SU-DHL-6 (cell line): Measurements from ENCODE around the gene TANGO6.

Source experiments
- EZH2phosphoT487 ChIP-seq: fragments of 200-600 bp; sonication (generic), shearing (Covaris generic); conservative IDR thresholded peaks from 2 replicates; pipeline ENCODE4 v1.6.1; 2018; ENCODE audit warnings: mild to moderate bottlenecking, antibody characterized with exemption, low read length, moderate library complexity, mixed read lengths
- TF ChIP-seq, protein P1 (sequence below): fragments of 200-600 bp; sonication (generic); IDR thresholded peaks from one replicate; pipeline ENCODE4 v1.5.1; 2017; ENCODE audit warnings: antibody characterized with exemption, mild to moderate bottlenecking, low read length, moderate library complexity; ENCODE audit not compliant: insufficient read depth, poor library complexity, severe bottlenecking

- TF ChIP-seq, protein P1, sequence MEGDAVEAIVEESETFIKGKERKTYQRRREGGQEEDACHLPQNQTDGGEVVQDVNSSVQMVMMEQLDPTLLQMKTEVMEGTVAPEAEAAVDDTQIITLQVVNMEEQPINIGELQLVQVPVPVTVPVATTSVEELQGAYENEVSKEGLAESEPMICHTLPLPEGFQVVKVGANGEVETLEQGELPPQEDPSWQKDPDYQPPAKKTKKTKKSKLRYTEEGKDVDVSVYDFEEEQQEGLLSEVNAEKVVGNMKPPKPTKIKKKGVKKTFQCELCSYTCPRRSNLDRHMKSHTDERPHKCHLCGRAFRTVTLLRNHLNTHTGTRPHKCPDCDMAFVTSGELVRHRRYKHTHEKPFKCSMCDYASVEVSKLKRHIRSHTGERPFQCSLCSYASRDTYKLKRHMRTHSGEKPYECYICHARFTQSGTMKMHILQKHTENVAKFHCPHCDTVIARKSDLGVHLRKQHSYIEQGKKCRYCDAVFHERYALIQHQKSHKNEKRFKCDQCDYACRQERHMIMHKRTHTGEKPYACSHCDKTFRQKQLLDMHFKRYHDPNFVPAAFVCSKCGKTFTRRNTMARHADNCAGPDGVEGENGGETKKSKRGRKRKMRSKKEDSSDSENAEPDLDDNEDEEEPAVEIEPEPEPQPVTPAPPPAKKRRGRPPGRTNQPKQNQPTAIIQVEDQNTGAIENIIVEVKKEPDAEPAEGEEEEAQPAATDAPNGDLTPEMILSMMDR, result no peak
- no peak for TF ChIP-seq EZH2phosphoT487
Observed at GRCh38 chr16:68948230-68948910, 105.0 kb downstream of the TANGO6 start.
